Naive thymus-derived CD8-positive, alpha-beta T cell (primary cell): ENCODE data around the gene PIP5K1B. TPM values are rescaled to one million over a fixed set of nuclear protein-coding genes. Genes with fewer than 3 reads are reported as not detected.
"Not testable (repeated sequence)": the region's sequence is repeated elsewhere in the genome, so short reads cannot be mapped to it uniquely, and the experiment has no call there.

ENCODE experiments used
- ATAC-seq, 2 donors: fragments of 150-1000 bp; cut with Tn5 transposase in 1 of 2; sonication (Bioruptor Pico), chemical (Tn5 transposase) in 1 of 2; 1 replicate in 1 of 2; 2 replicates in 1 of 2; pipeline ENCODE4 v1.10.0; 2021; ENCODE audit warnings: mild to moderate bottlenecking in 2 of 2, moderate library complexity in 2 of 2
- POLR2A ChIA-PET: fragments of 350-600 bp; sonication (Branson Sonifier 250); formaldehyde crosslinking; loops from one replicate; lab custom pipeline; 2021; ENCODE audit warnings: antibody characterized with exemption; lab: Charles Lee
- DNase-seq, 10 donors: peaks; one replicate each; pipeline versions ENCODE4 v3.0.0 to v3.0.0-alpha.2; 2020 to 2022
- H3K27ac Mint-ChIP-seq, 10 donors: one replicate each; pipeline ENCODE4 v1.8.0; 2020 to 2022; ENCODE audit warnings: mild to moderate bottlenecking in 10 of 10, mixed read lengths in 10 of 10, moderate library complexity in 4 of 10, inconsistent platforms in 1 of 10
- H3K27me3 Mint-ChIP-seq, 5 donors: one replicate each; pipeline ENCODE4 v1.8.0; 2021 to 2022; ENCODE audit warnings: mixed read lengths in 5 of 5
- H3K36me3 Mint-ChIP-seq, 3 donors: one replicate each; pipeline ENCODE4 v1.8.0; 2020 to 2022; ENCODE audit warnings: mixed read lengths in 3 of 3, mild to moderate bottlenecking in 2 of 3, inconsistent platforms in 1 of 3
- H3K4me1 Mint-ChIP-seq, 4 donors: one replicate each; pipeline ENCODE4 v1.8.0; 2021 to 2022; ENCODE audit warnings: mixed read lengths in 4 of 4
- H3K4me3 Mint-ChIP-seq, 10 donors: one replicate each; pipeline ENCODE4 v1.8.0; 2020 to 2022; ENCODE audit warnings: mild to moderate bottlenecking in 10 of 10, mixed read lengths in 10 of 10, moderate library complexity in 6 of 10, inconsistent platforms in 1 of 10
- H3K9me3 Mint-ChIP-seq, 9 donors: one replicate each; pipeline ENCODE4 v1.8.0; 2020 to 2022; ENCODE audit warnings: mixed read lengths in 9 of 9, mild to moderate bottlenecking in 3 of 9, inconsistent platforms in 1 of 9, moderate library complexity in 1 of 9
- polyA plus RNA-seq, 3 donors: library from polyadenylated mRNA; unstranded; fragments of 300-500 nt; fragmentation: Illumina TruSeq; gene quantifications; one replicate each; pipeline ENCODE4 v1.2.3, GENCODE V29; 2021
- total RNA-seq, 8 experiments: library from RNA in 2 of 8; stranded (reverse) in 2 of 8; gene quantifications; one replicate each; pipeline ENCODE4 v1.2.3 and lab custom pipeline; 2021 to 2026

Gene PIP5K1B
- total and polyA plus RNA-seq, 5 experiments from 2014 or later = 0.18 to 1.2 (median 0.47) TPM; not detected in 2

DNA sequence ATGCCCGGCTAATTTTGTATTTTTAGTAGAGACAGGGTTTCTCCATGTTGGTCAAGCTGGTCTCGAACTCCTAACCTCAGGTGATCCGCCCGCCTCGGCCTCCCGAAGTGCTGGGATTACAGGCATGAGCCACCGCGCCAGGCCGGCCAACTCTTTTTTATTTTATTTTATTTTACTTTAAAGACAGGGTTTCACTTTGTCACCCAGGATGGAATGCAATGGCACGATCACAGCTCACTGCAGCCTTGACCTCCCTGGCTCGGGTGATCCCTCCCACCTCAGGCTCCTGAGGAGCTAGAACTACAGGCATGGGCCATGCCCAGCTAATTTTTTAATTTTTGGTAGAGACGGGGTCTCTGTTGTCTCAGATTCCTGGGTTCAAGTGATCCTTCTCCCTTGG, 345.9 kb downstream of the PIP5K1B start:
- DNase-seq, H3K4me3 Mint-ChIP-seq, H3K4me1 Mint-ChIP-seq, H3K9me3 Mint-ChIP-seq, ATAC-seq, POLR2A ChIA-PET, H3K27me3 Mint-ChIP-seq: not testable (repeated sequence)
- Mint-ChIP-seq H3K27ac (peak overlapping the region in 1 of 10 donors; percentile 34), H3K36me3 (peaks cover 0 to 77% (median 10%) of the 10 kb centered on the region in 3 donors)

DNA sequence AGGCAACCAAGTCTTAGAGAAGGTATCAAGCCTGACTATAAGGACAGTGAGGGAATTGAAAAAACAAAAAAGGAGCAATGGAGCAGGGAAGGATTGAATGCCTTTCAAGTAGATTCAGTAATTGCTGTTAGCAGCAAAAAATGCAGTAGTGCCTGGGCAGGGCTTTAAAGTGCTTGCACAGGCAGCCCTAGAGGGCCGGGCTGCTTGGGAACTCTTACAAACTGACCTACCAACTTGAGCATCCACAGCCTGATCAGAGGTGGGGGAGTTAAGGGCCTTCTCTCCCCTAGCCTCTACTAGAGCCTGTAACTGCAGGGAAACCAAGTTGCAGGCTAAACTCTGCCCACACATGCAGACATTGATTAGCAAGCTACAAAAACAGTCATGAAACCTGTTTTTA, 349.9 kb downstream of the PIP5K1B start:
- Mint-ChIP-seq H3K27me3 (no peaks in the 10 kb centered on the region), H3K36me3 (peaks cover 0 to 78% (median 23%) of the 10 kb centered on the region in 3 donors), H3K4me1 (peaks cover 2 to 7% (median 5%) of the 10 kb centered on the region in 4 donors), H3K9me3 (no peaks in the 10 kb centered on the region), H3K27ac (peak overlapping the region in 2 of 10 donors; percentile 6 to 55), H3K4me3 (no peak overlapping the region)
- DNase-seq (no peak), ATAC-seq (no peak)
- POLR2A ChIA-PET = no interaction called here

DNA sequence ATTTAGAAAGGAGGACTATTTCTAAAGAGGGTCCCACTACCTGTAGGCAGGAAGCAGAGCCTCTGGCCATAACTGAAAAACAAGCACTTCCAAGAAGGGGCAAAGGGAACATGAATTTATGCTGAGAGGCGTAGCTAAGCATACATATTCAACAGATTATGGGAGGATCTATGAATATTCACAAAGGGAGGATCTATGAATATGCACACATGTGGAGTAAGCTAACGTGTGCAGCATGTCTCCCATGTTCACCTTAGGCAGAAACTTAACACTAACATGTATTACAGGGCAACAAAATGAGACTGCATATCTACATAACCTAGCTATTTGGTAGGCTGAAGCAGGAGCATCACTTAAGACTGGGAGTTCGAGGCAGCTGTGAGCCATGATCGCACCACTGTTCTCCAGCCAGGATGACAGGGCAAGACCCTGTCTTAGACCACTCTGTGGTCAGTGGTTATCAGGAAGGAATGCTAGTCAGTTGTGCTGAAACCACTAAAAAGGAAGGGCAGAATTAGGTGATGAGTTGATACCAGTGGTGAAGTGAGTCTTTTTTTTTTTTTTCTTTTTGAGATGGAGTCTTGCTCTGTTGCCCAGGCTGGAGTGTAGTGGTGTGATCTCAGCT, 351.3 kb downstream of the PIP5K1B start:
- Mint-ChIP-seq H3K4me3 (no peak overlapping the region), H3K27me3 (no peaks in the 10 kb centered on the region), H3K4me1 (peaks cover 7 to 14% (median 13%) of the 10 kb centered on the region in 4 donors), H3K9me3 (no peaks in the 10 kb centered on the region), H3K36me3 (peaks cover 6 to 88% (median 28%) of the 10 kb centered on the region in 3 donors), H3K27ac (peak overlapping the region in 1 of 10 donors; percentile 42)
- ATAC-seq (no peak), DNase-seq (no peak)
- POLR2A ChIA-PET = no interaction called here

DNA sequence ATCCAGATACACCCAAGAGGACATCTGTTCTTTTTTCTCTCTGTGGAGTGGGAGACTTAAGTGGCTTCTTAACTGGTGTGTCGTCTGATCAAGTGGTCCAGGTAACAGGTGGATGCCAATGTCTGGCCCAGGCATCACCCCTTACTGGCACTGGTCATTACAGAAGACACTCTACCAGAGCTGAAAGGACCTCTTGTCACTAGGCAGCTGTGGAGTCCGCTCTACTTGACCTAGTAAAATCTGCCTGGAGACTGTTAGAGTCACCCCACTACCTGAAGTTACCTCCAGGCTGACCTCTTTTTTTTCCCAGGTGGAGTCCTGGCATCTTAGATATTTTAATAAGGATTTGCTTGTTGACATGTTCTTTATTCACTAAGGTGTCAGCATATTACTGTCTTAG, 353.1 kb downstream of the PIP5K1B start:
- H3K36me3 Mint-ChIP-seq = peaks cover 6 to 83% (median 30%) of the 10 kb centered on the region in 3 donors
- H3K4me1 Mint-ChIP-seq = peaks cover 7 to 14% (median 13%) of the 10 kb centered on the region in 4 donors
- no peaks in the 10 kb centered on the region for H3K9me3 Mint-ChIP-seq
- H3K27ac Mint-ChIP-seq = peak overlapping the region in 1 of 10 donors; percentile 26
- H3K4me3 Mint-ChIP-seq = no peak overlapping the region
- DNase-seq = no peak
- H3K27me3 Mint-ChIP-seq = no peaks in the 10 kb centered on the region
- no peak for ATAC-seq
- POLR2A ChIA-PET = no interaction called here

Other genes starting within 250 kb of the PIP5K1B start
- not detected for gene TMEM252, start 164.4 kb upstream of the PIP5K1B start, total RNA-seq
- gene TMEM252, start 164.4 kb upstream of the PIP5K1B start, polyA plus RNA-seq = not detected